CD4-positive, alpha-beta T cell treated with Interleukin-10 for 1 hour (primary cell): ENCODE results near the gene FAM184B.
"Not testable (repeated sequence)": the region's sequence is repeated elsewhere in the genome, so short reads cannot be mapped to it uniquely, and the experiment has no call there.

Experiments used
- DNase-seq: peaks from one replicate; pipeline ENCODE4 v3.0.0-alpha.2; 2020

The FAM184B gene

GRCh38 chr4:17680559-17681280 lies 100.7 kb downstream of the FAM184B start:
- DNase-seq: no peak

- DNase-seq: no peak
Measured at GRCh38 chr4:17670423-17670822, 111.0 kb downstream of the FAM184B start.

- no peak for DNase-seq
Measured at GRCh38 chr4:17667653-17668201, 113.7 kb downstream of the FAM184B start.

GRCh38 chr4:17667253-17667652 lies 114.2 kb downstream of the FAM184B start:
- DNase-seq: no peak

- DNase-seq: no peak
Measured at GRCh38 chr4:17665852-17666251, 115.6 kb downstream of the FAM184B start.

GRCh38 chr4:17665346-17665745 lies 116.1 kb downstream of the FAM184B start:
- no peak for DNase-seq

- DNase-seq: no peak
Measured at GRCh38 chr4:17664755-17665154, 116.7 kb downstream of the FAM184B start.

GRCh38 chr4:17662694-17663093 lies 118.7 kb downstream of the FAM184B start:
- DNase-seq: no peak

- not testable (repeated sequence) for DNase-seq
Measured at GRCh38 chr4:17659196-17659595, 122.2 kb downstream of the FAM184B start.

GRCh38 chr4:17657849-17658248 lies 123.6 kb downstream of the FAM184B start:
- no peak for DNase-seq

- no peak for DNase-seq
Measured at GRCh38 chr4:17657090-17657489, 124.3 kb downstream of the FAM184B start.

GRCh38 chr4:17654701-17655100 lies 126.7 kb downstream of the FAM184B start:
- no peak for DNase-seq

- no peak for DNase-seq
Measured at GRCh38 chr4:17650406-17650805, 131.0 kb downstream of the FAM184B start.

GRCh38 chr4:17647927-17648326 lies 133.5 kb downstream of the FAM184B start:
- DNase-seq: no peak

- DNase-seq: no peak
Measured at GRCh38 chr4:17647176-17647806, 134.1 kb downstream of the FAM184B start.

- DNase-seq: no peak
Measured at GRCh38 chr4:17646693-17647092, 134.7 kb downstream of the FAM184B start.

GRCh38 chr4:17642398-17642783 lies 139.0 kb downstream of the FAM184B start:
- DNase-seq: no peak

GRCh38 chr4:17639136-17639535 lies 142.3 kb downstream of the FAM184B start:
- no peak for DNase-seq

GRCh38 chr4:17636696-17637622 lies 144.5 kb downstream of the FAM184B start:
- DNase-seq: peak; percentile 74

- no peak for DNase-seq
Measured at GRCh38 chr4:17636341-17636695, 145.1 kb downstream of the FAM184B start.

- no peak for DNase-seq
Measured at GRCh38 chr4:17635056-17635455, 146.4 kb downstream of the FAM184B start.

- DNase-seq: no peak
Measured at GRCh38 chr4:17633600-17633999, 147.8 kb downstream of the FAM184B start.

GRCh38 chr4:17630228-17630627 lies 151.2 kb downstream of the FAM184B start:
- no peak for DNase-seq
